HG02588 (cell line): ENCODE data around the gene ZNF763.
"Not testable (repeated sequence)": the region's sequence is repeated elsewhere in the genome, so short reads cannot be mapped to it uniquely, and the experiment has no call there.

Experiments
- ATAC-seq: cut with Tn5 transposase; IDR thresholded peaks from one replicate; pipeline ENCODE4 v1.9.1; 2021; ENCODE audit warnings: mild to moderate bottlenecking, moderate library complexity; ENCODE audit not compliant: unreplicated experiment

ZNF763 gene

GRCh38 chr19:11964858-11965645, at the start of gene ZNF763:
ZNF763 (plus strand) TSS chr19:11965040; CDS start chr19:11965209, 169 bp downstream.
- ATAC-seq = peak; percentile 84

DNA sequence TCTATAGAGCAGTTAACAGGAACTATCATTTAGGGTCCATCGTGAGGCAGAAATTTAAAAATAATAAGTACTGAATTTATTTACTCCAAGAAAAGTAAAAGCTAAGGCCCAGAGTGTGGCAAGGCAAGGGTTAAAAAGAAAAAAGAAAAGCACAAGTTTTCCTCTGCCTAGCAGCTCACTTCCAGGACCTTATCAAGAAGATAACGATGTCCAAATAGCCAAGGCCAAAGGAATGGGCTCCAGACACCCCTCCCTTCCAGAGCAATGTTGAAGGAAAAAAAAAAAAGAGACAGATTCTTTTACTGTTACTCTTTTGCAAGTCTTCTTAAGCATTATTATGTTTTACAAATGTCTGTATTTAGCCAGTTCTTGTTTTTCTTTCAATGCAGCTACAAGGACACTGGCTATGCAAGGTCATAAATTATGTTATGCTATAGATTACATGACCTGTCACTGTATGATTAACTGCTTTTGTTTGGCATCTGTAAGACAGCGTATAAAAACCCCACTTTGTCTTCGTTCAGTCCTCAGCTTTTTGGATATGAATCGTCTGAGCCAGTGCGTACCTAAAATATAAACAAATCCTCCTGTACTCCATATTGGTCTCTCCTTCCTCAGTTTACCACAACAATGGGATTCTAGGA, 42.9 kb upstream of the ZNF763 start:
- ATAC-seq = no peak

DNA sequence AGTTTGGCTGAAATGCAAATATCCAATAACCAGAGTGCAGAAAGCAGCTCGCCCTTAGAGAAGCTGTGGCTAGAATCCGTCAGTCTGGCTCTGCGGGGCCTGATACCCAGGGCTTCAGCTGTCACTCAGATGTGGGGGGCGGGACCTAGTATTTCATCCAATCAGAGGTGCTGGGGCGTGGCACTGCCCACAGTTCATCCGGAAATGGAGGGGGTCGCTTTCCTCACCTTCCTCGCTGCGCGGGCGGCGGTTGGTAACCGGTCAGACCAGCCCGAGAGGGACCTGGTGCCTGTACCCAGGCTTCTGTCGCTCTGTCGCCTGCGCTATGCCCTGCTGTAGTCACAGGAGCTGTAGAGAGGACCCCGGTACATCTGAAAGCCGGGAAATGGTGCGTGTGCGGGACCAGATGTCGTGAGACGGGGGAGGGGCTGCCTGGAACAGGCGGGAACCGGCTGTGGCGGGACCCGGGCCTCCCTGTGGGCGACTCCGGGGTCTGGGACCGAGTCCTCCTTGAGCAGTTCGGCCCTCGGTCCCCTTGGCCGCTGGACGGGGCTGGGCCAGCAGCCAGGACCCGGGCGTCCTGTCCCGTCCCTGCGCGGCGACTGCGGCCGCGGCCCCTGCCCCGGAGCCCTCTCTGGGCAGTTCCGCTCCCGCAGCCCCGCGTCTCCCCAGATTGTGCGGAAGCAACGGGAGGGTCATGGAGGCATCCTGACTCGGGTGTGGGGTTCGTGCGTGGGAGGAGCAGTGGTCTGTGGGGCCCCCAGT, 39.8 kb upstream of the ZNF763 start, which contains the start of gene ZNF700:
TSS of gene ZNF700 (plus strand) at position 222 of the 765 bp plus-strand sequence. CDS start at position 326, 104 bp downstream.
- peak; percentile 83 for ATAC-seq

- ATAC-seq = not testable (repeated sequence)
Measured at GRCh38 chr19:11925651-11926187, 39.1 kb upstream of the ZNF763 start.

GRCh38 chr19:11927227-11927626, 37.6 kb upstream of the ZNF763 start:
- no peak for ATAC-seq

- no peak for ATAC-seq
Measured at GRCh38 chr19:11931051-11931450, 33.8 kb upstream of the ZNF763 start.

DNA sequence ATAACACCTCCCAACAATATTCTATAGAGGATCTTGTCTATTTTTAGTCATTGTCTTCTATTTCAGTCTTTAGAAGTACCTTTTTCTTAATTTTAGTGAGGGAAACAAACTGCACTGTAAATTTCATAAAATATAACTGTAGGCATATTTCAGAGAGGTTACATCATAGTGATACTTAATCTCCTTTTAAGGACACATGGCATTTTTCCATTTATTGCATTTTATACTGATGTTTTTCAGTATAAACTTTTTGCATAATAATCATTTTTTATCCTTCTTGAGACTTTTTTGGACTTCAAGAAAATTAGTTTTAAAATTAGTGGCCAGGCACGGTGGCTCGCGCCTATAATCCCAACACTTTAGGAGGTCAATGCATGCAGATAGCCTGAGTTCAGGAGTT, 33.3 kb upstream of the ZNF763 start:
- ATAC-seq = no peak

- not testable (repeated sequence) for ATAC-seq
Measured at GRCh38 chr19:11935829-11936228, 29.0 kb upstream of the ZNF763 start.

DNA sequence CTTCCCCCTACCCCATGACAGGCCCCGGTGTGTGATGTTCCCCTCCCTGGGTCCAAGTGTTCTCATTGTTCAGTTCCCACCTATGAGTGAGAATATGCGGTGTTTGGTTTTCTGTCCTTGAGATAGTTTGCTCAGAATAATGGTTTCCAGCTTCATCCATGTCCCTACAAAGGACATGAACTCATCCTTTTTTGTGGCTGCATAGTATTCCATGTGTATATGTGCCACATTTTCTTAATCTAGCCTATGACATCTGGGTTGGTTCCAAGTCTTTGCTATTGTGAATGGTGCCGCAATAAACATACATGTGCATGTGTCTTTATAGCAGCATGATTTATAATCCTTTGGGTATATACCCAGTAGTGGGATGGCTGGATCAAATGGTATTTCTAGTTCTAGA, 26.5 kb upstream of the ZNF763 start:
- not testable (repeated sequence) for ATAC-seq

- not testable (repeated sequence) for ATAC-seq
Measured at GRCh38 chr19:11941361-11941887, 23.4 kb upstream of the ZNF763 start.

DNA sequence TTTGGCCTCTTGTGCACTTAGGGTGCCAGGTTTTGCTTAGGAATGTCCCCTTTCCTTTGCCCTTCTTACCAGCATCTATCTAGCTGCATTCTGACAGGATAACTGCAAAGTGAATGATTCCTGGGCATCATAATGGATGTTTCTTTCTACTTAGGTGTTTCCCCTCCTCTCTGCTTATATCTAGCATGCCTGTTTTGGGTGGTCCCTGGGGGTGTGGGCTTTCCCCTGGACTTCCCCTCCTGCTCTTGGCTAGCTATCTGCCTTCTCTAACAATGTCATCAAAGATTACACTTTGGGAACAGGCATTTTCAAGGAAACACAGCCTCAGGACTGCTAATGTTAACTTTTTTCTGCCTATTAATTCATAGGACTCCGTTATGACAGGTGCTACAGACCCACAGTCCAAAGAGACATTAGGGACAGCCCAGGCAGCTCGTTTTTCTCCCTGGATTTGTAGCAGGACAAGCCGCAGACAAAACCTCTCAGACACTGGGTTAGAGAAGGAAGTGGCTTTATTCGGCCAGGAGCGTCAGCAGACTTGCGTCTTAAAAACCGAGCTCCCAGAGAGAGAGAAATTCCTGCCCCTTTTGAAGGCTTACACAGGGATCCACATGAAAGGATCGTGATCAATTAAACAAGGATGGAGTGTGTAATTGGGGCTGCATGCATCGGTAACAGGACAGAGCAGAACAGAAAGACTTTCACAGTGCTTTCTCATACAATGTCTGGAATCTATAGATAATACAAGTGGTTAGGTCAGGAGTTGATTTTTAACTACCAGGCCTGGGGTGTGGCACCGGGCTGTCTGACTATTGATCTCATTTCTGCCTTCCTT, 22.6 kb upstream of the ZNF763 start:
- ATAC-seq = no peak

DNA sequence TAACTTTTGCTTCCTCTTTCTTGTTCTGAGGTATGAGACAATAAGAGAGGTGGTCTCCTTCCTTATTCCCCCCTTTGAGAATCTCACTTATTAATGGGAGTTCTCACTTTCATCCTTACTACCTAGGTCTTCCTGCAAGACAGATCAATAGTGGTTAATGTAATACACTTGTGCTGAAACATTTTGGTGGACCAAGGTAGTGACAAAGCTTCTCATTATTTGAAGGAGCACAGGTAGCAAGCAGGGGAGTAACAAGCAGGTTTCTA, 22.1 kb upstream of the ZNF763 start:
- ATAC-seq = no peak

DNA sequence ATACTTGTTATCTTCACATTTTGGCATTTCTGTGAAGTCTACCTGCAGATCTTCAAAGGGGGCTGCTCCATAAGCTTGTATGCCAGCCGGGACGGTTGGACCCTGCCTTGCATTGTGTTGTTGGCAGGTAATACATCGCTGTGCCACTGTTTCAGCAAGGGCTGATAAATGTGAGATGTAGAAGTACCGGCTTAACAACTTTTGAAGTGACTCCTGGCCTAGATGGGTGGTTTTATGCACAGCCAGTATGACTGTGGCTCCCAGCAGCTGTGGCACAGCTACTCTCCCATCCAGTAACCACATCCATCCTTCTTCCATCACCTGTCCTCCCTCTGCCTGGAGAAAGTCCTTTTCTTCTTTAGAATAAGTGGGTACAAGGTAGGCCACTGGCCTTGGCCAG, 20.2 kb upstream of the ZNF763 start:
- ATAC-seq = no peak

DNA sequence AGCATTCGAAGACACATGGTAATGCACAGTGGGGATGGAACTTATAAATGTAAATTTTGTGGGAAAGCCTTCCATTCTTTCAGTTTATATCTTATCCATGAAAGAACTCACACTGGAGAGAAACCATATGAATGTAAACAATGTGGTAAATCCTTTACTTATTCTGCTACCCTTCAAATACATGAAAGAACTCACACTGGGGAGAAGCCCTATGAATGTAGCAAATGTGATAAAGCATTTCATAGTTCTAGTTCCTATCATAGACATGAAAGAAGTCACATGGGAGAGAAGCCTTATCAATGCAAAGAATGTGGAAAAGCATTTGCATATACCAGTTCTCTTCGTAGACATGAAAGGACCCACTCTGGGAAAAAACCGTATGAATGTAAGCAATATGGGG, 16.2 kb upstream of the ZNF763 start:
- ATAC-seq = no peak

GRCh38 chr19:11949201-11949600, 15.6 kb upstream of the ZNF763 start:
- ATAC-seq = no peak

DNA sequence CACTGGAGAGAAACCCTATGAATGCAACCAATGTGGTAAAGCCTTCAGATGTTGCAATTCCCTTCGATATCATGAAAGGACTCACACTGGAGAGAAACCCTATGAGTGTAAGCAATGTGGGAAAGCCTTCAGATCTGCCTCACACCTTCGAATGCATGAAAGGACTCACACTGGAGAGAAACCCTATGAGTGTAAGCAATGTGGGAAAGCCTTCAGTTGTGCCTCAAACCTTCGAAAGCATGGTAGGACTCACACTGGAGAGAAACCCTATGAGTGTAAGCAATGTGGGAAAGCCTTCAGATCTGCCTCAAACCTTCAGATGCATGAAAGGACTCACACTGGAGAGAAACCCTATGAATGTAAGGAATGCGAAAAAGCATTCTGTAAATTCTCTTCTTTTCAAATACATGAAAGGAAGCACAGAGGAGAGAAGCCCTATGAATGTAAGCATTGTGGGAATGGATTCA, 15.2 kb upstream of the ZNF763 start:
- not testable (repeated sequence) for ATAC-seq

- ATAC-seq = no peak
Measured at GRCh38 chr19:11950312-11950711, 14.5 kb upstream of the ZNF763 start.

- ATAC-seq = no peak
Measured at GRCh38 chr19:11963566-11964355, 1.1 kb upstream of the ZNF763 start.

GRCh38 chr19:11964496-11964857, 363 bp upstream of the ZNF763 start:
- ATAC-seq = no peak

GRCh38 chr19:11970174-11970573, 5.3 kb downstream of the ZNF763 start:
- no peak for ATAC-seq
